GM23338 (cell line): ENCODE results near the gene SEMA5A. TPM values are rescaled to one million over a fixed set of nuclear protein-coding genes. Genes with fewer than 3 reads are reported as not detected.

Experiments
- ATAC-seq: fragments of 200-7000 bp; cut with Tn5 transposase; 3 replicates; pipeline ENCODE4 v1.9.1; 2020
- DNase-seq: peaks from one replicate; pipeline ENCODE4 v3.0.0-alpha.2; 2015; ENCODE audit warnings: low spot score
- H2AFZ ChIP-seq: fragments of 200-600 bp; sonication (generic); 2 replicates; pipeline ENCODE4 v1.8.0; 2016; ENCODE audit warnings: antibody characterized with exemption, mild to moderate bottlenecking, moderate library complexity
- H3F3A ChIP-seq: fragments of 200-600 bp; sonication (generic); replicated peaks from 2 replicates; pipeline ENCODE4 v1.8.0; 2017; ENCODE audit warnings: antibody characterized with exemption, mixed run types, low read depth
- H3K27ac ChIP-seq: fragments of 200-600 bp; sonication (generic); 2 replicates; pipeline ENCODE4 v1.6.1; 2016; ENCODE audit warnings: low read depth
- H3K27me3 ChIP-seq: fragments of 200-600 bp; sonication (generic); 2 replicates; pipeline ENCODE4 v1.8.0; 2016; ENCODE audit warnings: mild to moderate bottlenecking, mixed run types, moderate library complexity; ENCODE audit not compliant: insufficient read depth
- H3K36me3 ChIP-seq: fragments of 200-600 bp; sonication (generic); 2 replicates; pipeline ENCODE4 v1.8.0; 2016; ENCODE audit warnings: mild to moderate bottlenecking; ENCODE audit not compliant: insufficient read depth
- H3K4me1 ChIP-seq: fragments of 200-600 bp; sonication (generic); 2 replicates; pipeline ENCODE4 v1.8.0; 2016; ENCODE audit warnings: mild to moderate bottlenecking, moderate library complexity; ENCODE audit not compliant: insufficient read depth
- H3K4me2 ChIP-seq: fragments of 200-600 bp; sonication (generic); 2 replicates; pipeline ENCODE4 v1.7.1; 2017; ENCODE audit warnings: mixed run types
- H3K4me3 ChIP-seq: fragments of 200-600 bp; sonication (generic); 2 replicates; pipeline ENCODE4 v1.6.1; 2016; ENCODE audit warnings: mixed run types
- H3K79me2 ChIP-seq: fragments of 200-600 bp; sonication (generic); replicated peaks from 2 replicates; pipeline ENCODE4 v1.8.0; 2017; ENCODE audit warnings: mild to moderate bottlenecking; ENCODE audit not compliant: insufficient read depth
- H3K9me2 ChIP-seq: fragments of 200-600 bp; sonication (generic); 2 replicates; pipeline ENCODE4 v1.8.0; 2017; ENCODE audit not compliant: insufficient read depth
- H4K20me1 ChIP-seq: fragments of 200-600 bp; sonication (generic); replicated peaks from 2 replicates; pipeline ENCODE4 v1.8.0; 2017; ENCODE audit warnings: mild to moderate bottlenecking; ENCODE audit not compliant: insufficient read depth
- H3K27ac Mint-ChIP-seq: 2 replicates; pipeline ENCODE4 v1.8.0; 2020; ENCODE audit warnings: inconsistent platforms, mild to moderate bottlenecking, moderate library complexity, mixed read lengths
- H3K27me3 Mint-ChIP-seq: 3 replicates; pipeline ENCODE4 v1.8.0; 2022; ENCODE audit warnings: low read depth, mild to moderate bottlenecking, moderate library complexity, mixed read lengths, inconsistent platforms; ENCODE audit not compliant: insufficient read depth, poor library complexity
- H3K36me3 Mint-ChIP-seq: 3 replicates; pipeline ENCODE4 v1.8.0; 2021; ENCODE audit warnings: low read depth, mild to moderate bottlenecking, inconsistent platforms, moderate library complexity, mixed read lengths
- H3K4me1 Mint-ChIP-seq: 3 replicates; pipeline ENCODE4 v1.8.0; 2020; ENCODE audit warnings: mild to moderate bottlenecking, inconsistent platforms, mixed read lengths
- H3K4me3 Mint-ChIP-seq: 3 replicates; pipeline ENCODE4 v1.8.0; 2021; ENCODE audit warnings: moderate library complexity, mild to moderate bottlenecking, inconsistent platforms, mixed read lengths
- H3K9me3 Mint-ChIP-seq: 3 replicates; pipeline ENCODE4 v1.8.0; 2020; ENCODE audit warnings: moderate library complexity, mild to moderate bottlenecking, inconsistent platforms, mixed read lengths
- EZH2 ChIP-seq: fragments of 200-600 bp; sonication (generic); IDR thresholded peaks from one replicate; pipeline ENCODE4 v1.8.0; 2017; ENCODE audit warnings: antibody characterized with exemption, mild to moderate bottlenecking, low read depth; ENCODE audit not compliant: unreplicated experiment
- EZH2phosphoT487 ChIP-seq: fragments of 200-600 bp; sonication (generic); IDR thresholded peaks from one replicate; pipeline ENCODE4 v1.8.1; 2018; ENCODE audit warnings: antibody characterized with exemption; ENCODE audit not compliant: unreplicated experiment
- NANOG ChIP-seq: IDR thresholded peaks from 2 replicates; pipeline ENCODE4 v1.6.1; 2016; ENCODE audit warnings: antibody characterized with exemption, borderline replicate concordance
- POLR2AphosphoS5 ChIP-seq: IDR thresholded peaks from 2 replicates; pipeline ENCODE4 v1.6.1; 2016; ENCODE audit warnings: antibody characterized with exemption, low read depth
- ZNF114 ChIP-seq: fragments of 250-450 bp; sonication (Bioruptor Pico); IDR thresholded peaks from 2 replicates; pipeline ENCODE4 v1.5.0; 2020; ENCODE audit warnings: mild to moderate bottlenecking, moderate library complexity
- ZNF331 ChIP-seq: fragments of 250-450 bp; sonication (Bioruptor Pico); IDR thresholded peaks from 2 replicates; pipeline ENCODE4 v1.5.0; 2020; ENCODE audit warnings: low read depth, mild to moderate bottlenecking, moderate library complexity
- polyA plus RNA-seq: library from polyadenylated mRNA; unstranded; fragments of >200 nt; fragmentation: Nextera tagmentation; extraction: Ambion mirVana; gene quantifications from 2 replicates; pipeline ENCODE4 v1.2.1, GENCODE V29; 2016
- total RNA-seq: library from RNA; depleted of rRNA; stranded (reverse); fragments of >200 nt; shearing (Covaris generic); gene quantifications from 2 replicates; pipeline ENCODE4 v1.2.3, GENCODE V29; 2014
- TF ChIP-seq, protein P1 (sequence below), 2 experiments: fragments of 200-600 bp in 1 of 2; sonication (generic) in 1 of 2; conservative IDR thresholded peaks; 2 replicates each; pipeline versions ENCODE4 v1.5.1 to v1.6.1; 2016 to 2017; ENCODE audit warnings: antibody characterized with exemption in 2 of 2, low read depth in 2 of 2, mild to moderate bottlenecking in 2 of 2, moderate library complexity in 1 of 2
- TF ChIP-seq, protein P2 (sequence below): IDR thresholded peaks from 2 replicates; pipeline ENCODE4 v1.6.1; 2016; ENCODE audit warnings: antibody characterized with exemption

The SEMA5A gene
- total and polyA plus RNA-seq, 2 experiments from 2014 or later: 2.1 to 8.1 TPM

DNA sequence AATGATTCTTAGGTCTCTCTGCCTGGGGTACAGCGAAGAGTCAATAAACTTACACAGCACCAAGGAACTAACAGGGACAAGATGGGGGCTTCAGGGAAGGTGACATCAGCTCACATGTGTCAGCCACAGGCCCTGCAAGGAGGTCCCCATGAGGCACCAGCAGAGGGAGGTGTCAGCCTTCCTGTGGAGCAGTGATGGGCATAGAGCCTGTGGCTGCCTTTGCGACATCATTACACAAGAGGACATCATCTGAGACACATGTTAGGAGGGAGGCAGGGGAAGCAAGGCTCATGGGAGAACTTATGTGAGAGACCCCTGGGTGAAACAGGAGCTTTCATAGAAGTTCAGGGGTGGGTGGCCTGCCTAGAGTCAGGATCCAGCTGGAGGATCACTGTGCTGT lies 389.6 kb downstream of the SEMA5A start:
- Histone ChIP-seq H3K27me3 (no peaks in the 10 kb centered on the region), H3K4me2 (no peak overlapping the region), H4K20me1 (no peaks in the 10 kb centered on the region), H3K4me3 (no peak overlapping the region), H3K4me1 (no peaks in the 10 kb centered on the region), H3F3A (no peaks in the 10 kb centered on the region), H3K79me2 (no peaks in the 10 kb centered on the region), H3K36me3 (no peaks in the 10 kb centered on the region), H3K27ac (no peak overlapping the region), H3K9me2 (no peaks in the 10 kb centered on the region; the same call in 1 of the 2 replicates), H2AFZ (no peak overlapping the region)
- DNase-seq (peak; percentile 66), ATAC-seq (peak; percentile 98)
- Mint-ChIP-seq H3K27ac (no peak overlapping the region), H3K4me1 (no peaks in the 10 kb centered on the region), H3K4me3 (no peak overlapping the region), H3K27me3 (no peaks in the 10 kb centered on the region), H3K36me3 (no peaks in the 10 kb centered on the region), H3K9me3 (no peaks in the 10 kb centered on the region)
- TF ChIP-seq, protein P1, sequence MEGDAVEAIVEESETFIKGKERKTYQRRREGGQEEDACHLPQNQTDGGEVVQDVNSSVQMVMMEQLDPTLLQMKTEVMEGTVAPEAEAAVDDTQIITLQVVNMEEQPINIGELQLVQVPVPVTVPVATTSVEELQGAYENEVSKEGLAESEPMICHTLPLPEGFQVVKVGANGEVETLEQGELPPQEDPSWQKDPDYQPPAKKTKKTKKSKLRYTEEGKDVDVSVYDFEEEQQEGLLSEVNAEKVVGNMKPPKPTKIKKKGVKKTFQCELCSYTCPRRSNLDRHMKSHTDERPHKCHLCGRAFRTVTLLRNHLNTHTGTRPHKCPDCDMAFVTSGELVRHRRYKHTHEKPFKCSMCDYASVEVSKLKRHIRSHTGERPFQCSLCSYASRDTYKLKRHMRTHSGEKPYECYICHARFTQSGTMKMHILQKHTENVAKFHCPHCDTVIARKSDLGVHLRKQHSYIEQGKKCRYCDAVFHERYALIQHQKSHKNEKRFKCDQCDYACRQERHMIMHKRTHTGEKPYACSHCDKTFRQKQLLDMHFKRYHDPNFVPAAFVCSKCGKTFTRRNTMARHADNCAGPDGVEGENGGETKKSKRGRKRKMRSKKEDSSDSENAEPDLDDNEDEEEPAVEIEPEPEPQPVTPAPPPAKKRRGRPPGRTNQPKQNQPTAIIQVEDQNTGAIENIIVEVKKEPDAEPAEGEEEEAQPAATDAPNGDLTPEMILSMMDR (conservative IDR thresholded peaks at IDR 0.05; ENCODE audit: low read depth in 2 of 2): peak; percentile 54 to 87
- no peak for TF ChIP-seq EZH2phosphoT487

GRCh38 chr5:9151684-9152427 lies 394.0 kb downstream of the SEMA5A start:
- Mint-ChIP-seq H3K27me3 (no peaks in the 10 kb centered on the region), H3K4me1 (no peaks in the 10 kb centered on the region), H3K27ac (no peak overlapping the region), H3K4me3 (no peak overlapping the region), H3K36me3 (no peaks in the 10 kb centered on the region), H3K9me3 (no peaks in the 10 kb centered on the region)
- no peaks in the 10 kb centered on the region for H3K27me3 ChIP-seq
- H3F3A ChIP-seq: no peaks in the 10 kb centered on the region
- no peak overlapping the region for H3K27ac ChIP-seq
- no peaks in the 10 kb centered on the region for H3K9me2 ChIP-seq
- no peaks in the 10 kb centered on the region for H3K36me3 ChIP-seq
- no peak overlapping the region for H3K4me2 ChIP-seq
- H4K20me1 ChIP-seq: no peaks in the 10 kb centered on the region
- H3K4me1 ChIP-seq: no peaks in the 10 kb centered on the region
- no peak for TF ChIP-seq POLR2AphosphoS5
- TF ChIP-seq, protein P2, sequence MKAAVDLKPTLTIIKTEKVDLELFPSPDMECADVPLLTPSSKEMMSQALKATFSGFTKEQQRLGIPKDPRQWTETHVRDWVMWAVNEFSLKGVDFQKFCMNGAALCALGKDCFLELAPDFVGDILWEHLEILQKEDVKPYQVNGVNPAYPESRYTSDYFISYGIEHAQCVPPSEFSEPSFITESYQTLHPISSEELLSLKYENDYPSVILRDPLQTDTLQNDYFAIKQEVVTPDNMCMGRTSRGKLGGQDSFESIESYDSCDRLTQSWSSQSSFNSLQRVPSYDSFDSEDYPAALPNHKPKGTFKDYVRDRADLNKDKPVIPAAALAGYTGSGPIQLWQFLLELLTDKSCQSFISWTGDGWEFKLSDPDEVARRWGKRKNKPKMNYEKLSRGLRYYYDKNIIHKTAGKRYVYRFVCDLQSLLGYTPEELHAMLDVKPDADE: no peak
- TF ChIP-seq EZH2phosphoT487: no peak
- TF ChIP-seq NANOG: no peak
- TF ChIP-seq EZH2: no peak
- no peak overlapping the region for H2AFZ ChIP-seq
- no peak overlapping the region for H3K4me3 ChIP-seq
- ATAC-seq: no peak
- H3K79me2 ChIP-seq: no peaks in the 10 kb centered on the region
- DNase-seq: no peak

DNA sequence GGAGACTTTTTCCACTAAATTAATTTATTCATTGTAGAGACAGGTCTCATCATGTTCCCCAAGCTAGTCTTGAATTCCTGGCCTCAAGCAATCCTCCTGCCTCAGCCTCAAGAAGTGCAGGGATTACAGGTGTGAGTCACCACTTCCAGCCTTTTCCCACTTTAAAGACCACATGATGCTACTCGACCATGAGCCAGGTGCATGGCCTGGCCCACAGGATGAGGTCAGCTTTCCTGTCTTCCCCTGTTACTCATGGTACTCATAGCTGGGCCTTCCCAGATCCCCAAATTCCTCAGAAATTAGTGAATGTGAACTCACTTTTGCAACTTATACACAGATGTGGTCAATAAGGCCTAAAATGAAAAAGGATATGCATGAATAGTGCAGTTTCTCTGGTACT lies 395.9 kb downstream of the SEMA5A start:
- no peaks in the 10 kb centered on the region for H3K36me3 ChIP-seq
- H3K27me3 Mint-ChIP-seq: no peaks in the 10 kb centered on the region

More for the DNA sequence above, 395.9 kb downstream of the SEMA5A start:
- TF ChIP-seq EZH2phosphoT487 (no peak), ZNF114 (CRISPR knock-in tag) (no peak), ZNF331 (CRISPR knock-in tag) (no peak)
- Mint-ChIP-seq H3K9me3 (peaks cover under 1% of the 10 kb centered on the region; the same call in 1 of the 3 replicates), H3K27ac (no peak overlapping the region), H3K4me3 (no peak overlapping the region), H3K4me1 (no peaks in the 10 kb centered on the region), H3K36me3 (0 out of 3 replicates have a peak, but pooled peaks cover under 1% of the 10 kb centered on the region)
- Histone ChIP-seq H3K27ac (no peak overlapping the region), H2AFZ (no peak overlapping the region), H3K4me3 (no peak overlapping the region), H3K79me2 (no peaks in the 10 kb centered on the region), H3F3A (no peaks in the 10 kb centered on the region), H3K4me1 (no peaks in the 10 kb centered on the region), H3K27me3 (no peaks in the 10 kb centered on the region), H4K20me1 (no peaks in the 10 kb centered on the region), H3K9me2 (no peaks in the 10 kb centered on the region), H3K4me2 (no peak overlapping the region)
- no peak for ATAC-seq
- no peak for DNase-seq
